GM18507 (cell line): Measurements from ENCODE around the gene ORC2.
"Not testable (repeated sequence)": the region's sequence is repeated elsewhere in the genome, so short reads cannot be mapped to it uniquely, and the experiment has no call there.

ENCODE experiments used
- DNase-seq: peaks from one replicate; pipeline ENCODE4 v3.0.0; 2011; ENCODE audit warnings: low read depth; ENCODE audit not compliant: insufficient read length; ENCODE audit errors: extremely low spot score
- FAIRE-seq: peaks from 2 replicates; lab custom pipeline; 2011; peaks lifted over from hg19 to GRCh38; lab: Jason Lieb, UNC

ORC2 gene

GRCh38 chr2:200944467-200945394 is 18.7 kb downstream of the ORC2 start:
- no peak for DNase-seq
- peak; percentile 55 for FAIRE-seq

GRCh38 chr2:200943527-200944105 is 19.8 kb downstream of the ORC2 start:
- FAIRE-seq (no peak), DNase-seq (no peak)

GRCh38 chr2:200939832-200940231 is 23.6 kb downstream of the ORC2 start:
- FAIRE-seq, result no peak

GRCh38 chr2:200930947-200931626 is 32.4 kb downstream of the ORC2 start:
- DNase-seq (no peak), FAIRE-seq (no peak)

More at GRCh38 chr2:200939832-200940231, 23.6 kb downstream of the ORC2 start:
- DNase-seq, result no peak

GRCh38 chr2:200929334-200930249 is 33.9 kb downstream of the ORC2 start:
- DNase-seq (no peak), FAIRE-seq (no peak)

- no peak for DNase-seq
- FAIRE-seq, result peak; percentile 5
Measured at GRCh38 chr2:200922439-200922838, 41.0 kb downstream of the ORC2 start.

GRCh38 chr2:200913654-200914053 is 49.8 kb downstream of the ORC2 start:
- DNase-seq, result no peak
- FAIRE-seq, result no peak

GRCh38 chr2:200909958-200910357 is 53.5 kb downstream of the ORC2 start:
- DNase-seq, result no peak
- no peak for FAIRE-seq

- no peak for DNase-seq
- FAIRE-seq, result peak; percentile 74
Measured at GRCh38 chr2:200905618-200906296, 57.7 kb downstream of the ORC2 start.

GRCh38 chr2:200901459-200902072 is 61.9 kb downstream of the ORC2 start:
- FAIRE-seq, result peak; percentile 95
- peak; percentile 51 for DNase-seq

GRCh38 chr2:200899482-200899881 is 64.0 kb downstream of the ORC2 start:
- DNase-seq, result no peak
- FAIRE-seq, result no peak

GRCh38 chr2:200888704-200889625 is 74.5 kb downstream of the ORC2 start, which contains the start of the genes NIF3L1 and PPIL3:
Gene NIF3L1, plus strand, starts transcription at chr2:200889371. Its CDS starts 2,573 bp downstream, at chr2:200891944.
Gene PPIL3, minus strand, starts transcription at chr2:200889077. Its CDS starts 1,462 bp downstream, at chr2:200887615.
- FAIRE-seq (peak; percentile 96), DNase-seq (peak; percentile 83)

GRCh38 chr2:200881715-200882249 is 81.7 kb downstream of the ORC2 start:
- not testable (repeated sequence) for FAIRE-seq

GRCh38 chr2:200878289-200878880 is 85.1 kb downstream of the ORC2 start:
- FAIRE-seq (no peak), DNase-seq (no peak)

More at GRCh38 chr2:200881715-200882249, 81.7 kb downstream of the ORC2 start:
- DNase-seq, result not testable (repeated sequence)

GRCh38 chr2:200877443-200877842 is 86.0 kb downstream of the ORC2 start:
- FAIRE-seq (no peak), DNase-seq (no peak)

- no peak for DNase-seq
- FAIRE-seq, result no peak
Measured at GRCh38 chr2:200873560-200873959, 89.9 kb downstream of the ORC2 start.
